DMS114 treated with DMSO at 0.1 percent for 48 hours (cell line): ENCODE data around the gene ITGB2.

Experiments
- DNase-seq: peaks from one replicate; lab custom pipeline; 2025; ENCODE audit not compliant: unreplicated experiment; lab: John Stamatoyannopoulos, UW

ITGB2 gene

DNA sequence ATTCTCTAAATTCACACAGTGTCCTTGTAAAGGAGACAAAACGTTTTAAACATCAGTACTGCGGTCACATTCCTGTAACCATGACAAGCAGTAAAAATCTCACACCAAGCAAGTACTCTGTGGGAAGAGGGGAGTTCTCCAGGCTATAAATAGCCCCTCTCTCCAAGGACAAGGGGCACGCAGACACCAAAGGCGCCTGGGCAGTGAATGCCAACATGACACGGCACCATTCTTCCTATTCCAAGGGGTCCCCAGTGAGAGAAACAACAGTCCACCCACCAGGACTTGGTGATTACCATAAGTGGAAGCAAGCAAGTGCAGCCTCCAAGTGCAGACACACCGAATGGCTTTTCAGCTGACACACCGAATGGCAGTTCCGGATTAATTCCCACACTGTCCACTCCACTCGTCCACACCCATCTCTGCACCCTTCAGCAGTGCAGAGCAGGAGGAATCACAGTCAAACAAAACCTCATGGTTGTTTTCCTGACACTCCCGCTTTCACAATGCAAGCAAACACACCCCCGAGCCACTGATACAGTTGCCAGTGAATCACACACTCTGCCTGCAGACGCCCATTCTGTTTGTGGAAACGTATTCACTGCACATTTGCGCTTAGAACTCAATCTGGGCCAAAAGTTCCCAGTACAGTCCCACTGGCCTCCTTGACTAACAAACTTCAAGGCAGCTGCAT, 49.0 kb downstream of the ITGB2 start:
- DNase-seq = no peak

DNA sequence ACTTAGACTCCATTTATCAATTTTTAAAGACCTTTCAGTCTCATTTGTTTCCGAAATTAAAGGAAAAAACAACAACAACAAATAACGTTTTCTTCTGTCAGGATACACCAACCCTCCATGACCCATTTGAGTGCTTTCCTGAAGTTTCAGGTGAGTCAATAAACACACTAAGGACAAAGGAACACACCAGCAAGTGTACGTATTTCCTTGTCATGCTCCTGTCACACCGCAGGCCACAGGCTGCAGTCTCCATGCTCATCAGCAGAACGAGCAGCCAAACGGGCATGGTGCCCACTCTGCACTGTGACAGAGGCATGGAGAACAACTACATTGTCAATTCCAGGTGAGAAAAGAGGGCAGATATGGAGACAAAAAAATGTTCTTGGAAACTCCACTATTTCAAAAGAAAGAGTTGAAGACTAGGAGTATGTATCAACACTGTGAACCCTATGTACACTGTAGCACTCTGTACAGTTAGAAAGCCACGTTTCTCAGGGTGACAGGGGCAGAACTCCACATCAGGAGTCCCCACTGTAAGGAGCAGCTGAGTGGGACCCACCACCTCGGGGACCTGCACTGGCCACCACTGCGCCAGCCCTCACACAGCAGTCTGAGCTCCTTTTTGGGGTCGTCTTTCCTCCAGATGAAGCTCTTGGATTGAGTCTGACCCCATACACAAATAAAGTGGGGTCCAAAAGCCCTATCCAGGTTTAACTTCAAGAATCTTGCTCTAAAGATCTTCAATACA, 49.8 kb downstream of the ITGB2 start:
- no peak for DNase-seq

DNA sequence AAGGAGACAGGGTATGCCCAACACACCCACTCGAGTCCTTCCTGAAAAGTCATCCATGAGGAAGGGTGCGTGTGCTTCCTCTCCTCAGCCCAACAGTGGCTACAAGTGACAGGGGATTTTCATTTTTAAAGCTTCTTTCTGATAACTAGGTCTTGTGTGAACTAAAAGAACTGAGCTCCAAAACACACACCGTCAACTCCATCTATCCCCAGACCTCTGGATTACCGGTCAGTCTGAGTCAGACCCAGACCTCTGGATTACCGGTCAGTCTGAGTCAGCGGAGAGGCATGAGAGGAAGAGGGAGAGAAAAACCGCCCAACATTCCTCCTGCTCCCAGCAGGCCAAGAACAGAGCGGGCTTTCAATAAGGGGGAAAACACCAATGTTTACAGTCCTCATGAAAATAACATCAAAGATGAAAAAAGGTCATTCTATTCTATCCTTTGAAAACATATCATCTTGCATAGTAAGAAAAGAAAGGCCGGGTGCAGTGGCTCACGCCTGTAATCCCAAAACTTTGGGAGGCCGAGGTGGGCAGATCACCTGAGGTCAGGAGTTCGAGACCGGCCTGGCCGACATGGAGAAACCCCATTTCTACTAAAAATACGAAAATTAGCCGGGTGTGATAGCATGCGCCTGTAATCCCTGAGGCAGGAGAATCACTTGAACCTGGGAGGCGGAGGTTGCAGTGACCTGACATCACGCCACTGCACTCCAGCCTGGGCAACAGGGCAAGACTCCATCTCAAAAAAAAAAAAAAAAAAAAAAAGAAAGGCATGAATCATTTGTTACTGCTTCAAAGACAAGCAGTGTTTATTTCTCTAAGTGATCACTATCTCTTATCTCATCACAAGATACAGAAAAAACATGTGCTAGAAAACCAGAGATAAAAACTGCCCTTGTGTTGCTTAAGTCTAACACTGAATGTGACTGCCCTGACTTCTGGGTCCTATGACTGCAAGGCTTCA, 50.6 kb downstream of the ITGB2 start:
- no peak for DNase-seq

DNA sequence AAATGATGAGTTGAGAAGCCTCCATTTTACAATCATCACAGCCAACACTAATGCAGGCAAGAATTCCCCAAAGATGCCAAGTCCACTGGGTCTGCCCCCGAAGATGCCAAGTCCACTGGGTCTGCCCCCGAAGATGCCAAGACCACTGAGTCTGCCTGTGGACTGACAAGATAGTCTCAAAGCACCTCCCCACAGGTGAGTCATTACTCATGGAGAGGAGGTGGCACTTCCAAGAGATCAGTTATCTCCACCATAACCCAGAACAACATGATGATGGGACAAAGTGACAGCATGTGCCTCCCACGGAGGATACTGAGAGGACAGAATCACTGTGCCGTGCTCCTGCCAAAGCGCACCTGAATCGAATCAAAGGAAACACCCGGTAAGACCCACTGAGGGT, 52.0 kb downstream of the ITGB2 start:
- DNase-seq = no peak

DNA sequence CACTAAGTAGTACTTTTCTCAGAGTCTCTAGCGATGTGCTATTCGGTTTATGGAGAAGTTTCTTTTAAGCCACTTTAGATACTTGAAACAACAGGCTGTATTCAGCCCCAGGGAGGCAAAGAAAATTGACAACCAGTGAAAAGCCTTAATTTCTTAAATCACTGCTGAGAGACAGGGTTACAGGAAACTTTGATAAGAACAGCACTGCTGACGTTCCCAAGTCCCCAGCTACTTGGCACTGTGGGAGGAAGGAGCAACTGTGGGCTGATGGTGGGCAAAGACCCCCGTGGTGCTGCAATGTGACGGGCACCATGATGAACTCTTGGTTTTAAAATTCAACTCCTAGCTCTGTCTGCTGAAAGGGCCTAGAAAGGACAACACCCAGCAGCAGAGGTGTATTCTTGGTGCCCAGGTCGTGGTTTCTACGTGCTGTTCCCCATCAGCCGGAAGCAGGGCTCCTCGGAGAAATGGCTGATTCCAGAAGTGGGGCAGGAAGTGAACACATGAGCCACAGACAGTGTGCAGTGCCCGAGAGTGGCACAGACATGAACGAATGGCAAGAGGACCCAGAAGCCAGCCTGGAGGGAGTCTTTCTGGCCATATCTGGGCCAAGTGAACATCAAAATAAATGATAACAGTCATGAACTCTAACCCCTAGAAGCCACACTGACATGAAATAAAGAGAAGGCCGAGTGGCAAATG, 52.5 kb downstream of the ITGB2 start:
- DNase-seq = no peak

DNA sequence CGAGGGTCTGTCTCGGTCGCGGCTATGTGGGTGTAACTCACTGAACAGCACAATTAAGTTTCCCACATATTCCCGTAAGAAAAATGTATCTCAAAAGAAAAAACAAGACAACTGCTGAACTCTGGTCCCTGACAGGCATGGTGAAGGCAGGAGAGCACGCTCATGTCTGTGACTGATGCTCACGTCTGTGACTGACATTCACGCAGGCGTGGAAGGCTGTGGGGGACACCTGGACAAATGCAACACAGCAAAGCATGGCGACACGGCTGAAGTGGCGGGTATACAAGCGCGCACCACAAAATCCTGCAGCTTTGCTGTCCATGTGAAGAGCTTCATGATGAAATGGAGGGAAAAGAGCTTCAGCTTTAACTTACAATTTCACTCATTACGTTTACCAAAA, 53.2 kb downstream of the ITGB2 start:
- DNase-seq = no peak

DNA sequence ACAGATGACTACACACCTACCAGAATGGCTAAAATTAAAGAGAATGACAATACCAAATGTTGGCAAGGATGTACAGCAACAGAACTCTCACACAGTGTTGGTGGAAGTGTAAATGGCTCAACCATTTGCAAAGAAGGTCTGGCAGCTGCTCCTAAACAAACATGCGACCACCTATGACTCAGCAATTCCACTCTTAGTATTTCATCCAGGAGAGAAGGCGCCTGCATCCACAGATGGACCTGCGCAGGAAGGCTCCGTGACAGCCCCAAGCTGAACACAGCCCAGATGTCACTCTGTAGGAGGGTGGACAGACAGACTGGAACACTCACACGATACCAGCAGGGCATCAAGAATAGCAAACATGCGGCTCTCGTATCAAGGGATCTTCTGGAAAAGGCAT, 53.9 kb downstream of the ITGB2 start:
- no peak for DNase-seq

DNA sequence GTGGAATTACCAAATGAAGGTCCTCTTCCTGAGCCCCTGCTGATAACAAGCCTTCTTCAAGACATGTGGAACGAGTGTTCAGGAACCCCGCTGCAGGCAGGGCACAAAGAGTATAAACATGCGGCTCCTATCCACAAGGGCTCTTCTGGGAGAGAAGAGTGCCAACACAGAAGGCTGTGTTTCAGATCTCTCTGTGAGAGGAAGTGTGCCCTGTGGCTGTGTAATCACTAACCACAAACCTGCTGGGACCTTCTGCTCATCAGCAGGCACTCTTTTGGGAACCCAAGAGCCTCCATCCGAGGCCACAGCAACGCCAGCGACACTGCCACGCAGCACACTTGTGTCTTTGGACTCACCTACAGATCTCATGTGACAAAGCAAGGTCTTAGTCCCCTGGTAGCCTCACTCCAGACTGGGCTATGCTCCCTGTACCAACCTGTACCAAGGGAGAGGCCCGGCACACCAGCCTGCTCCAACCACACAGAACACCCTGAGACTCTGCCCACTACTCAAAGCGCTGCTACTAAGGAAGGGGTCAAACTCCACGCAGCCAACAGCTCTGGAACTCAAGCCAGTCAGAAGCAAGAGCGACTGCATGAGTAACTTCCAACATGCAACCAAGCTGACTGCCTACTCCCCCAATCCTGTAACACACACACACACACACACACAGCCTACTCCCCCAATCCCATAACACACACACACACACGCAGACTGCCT, 55.0 kb downstream of the ITGB2 start:
- DNase-seq = no peak

DNA sequence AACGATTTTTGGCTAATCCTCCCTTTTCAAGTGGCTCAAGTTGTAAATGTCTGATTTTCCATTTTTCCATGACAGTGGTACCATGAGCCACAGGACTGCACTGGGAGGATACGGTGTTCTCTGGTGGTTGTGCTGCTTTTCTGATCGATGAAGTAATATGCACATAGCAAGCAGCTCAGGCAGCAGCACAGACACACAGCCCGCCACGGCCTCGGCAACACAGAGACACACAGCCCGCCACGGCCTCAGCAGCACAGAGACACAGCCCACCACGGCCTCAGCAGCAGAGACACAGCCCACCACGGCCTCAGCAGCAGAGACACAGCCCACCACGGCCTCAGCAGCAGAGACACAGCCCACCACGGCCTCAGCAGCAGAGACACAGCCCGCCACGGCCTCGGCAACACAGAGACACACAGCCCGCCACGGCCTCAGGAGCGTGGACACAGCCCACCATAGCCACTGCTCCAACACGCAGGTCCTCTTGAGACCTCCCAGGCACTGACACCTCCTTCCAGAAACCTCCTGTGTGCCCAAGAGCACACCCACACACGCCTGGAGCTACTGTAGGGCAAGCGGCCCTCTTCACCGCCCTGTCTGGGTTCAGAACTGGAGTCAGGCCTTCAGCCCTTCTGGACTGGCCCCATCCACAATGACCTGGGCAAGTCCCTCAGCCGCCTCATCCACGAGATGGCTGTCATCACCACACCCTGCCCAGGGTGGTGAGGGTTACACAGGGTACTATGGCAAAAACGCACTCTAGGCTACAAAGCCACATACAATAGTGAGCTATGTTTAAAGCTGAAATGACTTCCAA, 57.6 kb downstream of the ITGB2 start:
- no peak for DNase-seq

DNA sequence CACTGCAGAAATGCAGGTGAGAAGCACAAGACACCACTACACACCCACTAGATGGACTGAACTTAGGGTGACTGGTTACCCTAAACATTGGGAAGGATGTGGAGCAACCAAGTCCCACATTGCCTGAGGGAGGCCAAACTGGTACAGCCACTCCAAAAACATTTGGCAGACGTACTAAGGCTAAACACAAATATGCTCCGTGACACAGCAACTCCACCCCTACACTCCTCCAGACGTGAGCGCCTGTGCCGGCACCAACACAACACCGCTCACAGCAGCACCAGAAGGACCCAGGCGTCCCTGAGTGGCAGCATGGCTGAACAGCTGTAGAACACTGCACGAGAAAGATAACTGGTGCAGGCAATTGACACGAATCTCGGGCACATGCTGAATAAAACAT, 61.9 kb downstream of the ITGB2 start:
- no peak for DNase-seq

DNA sequence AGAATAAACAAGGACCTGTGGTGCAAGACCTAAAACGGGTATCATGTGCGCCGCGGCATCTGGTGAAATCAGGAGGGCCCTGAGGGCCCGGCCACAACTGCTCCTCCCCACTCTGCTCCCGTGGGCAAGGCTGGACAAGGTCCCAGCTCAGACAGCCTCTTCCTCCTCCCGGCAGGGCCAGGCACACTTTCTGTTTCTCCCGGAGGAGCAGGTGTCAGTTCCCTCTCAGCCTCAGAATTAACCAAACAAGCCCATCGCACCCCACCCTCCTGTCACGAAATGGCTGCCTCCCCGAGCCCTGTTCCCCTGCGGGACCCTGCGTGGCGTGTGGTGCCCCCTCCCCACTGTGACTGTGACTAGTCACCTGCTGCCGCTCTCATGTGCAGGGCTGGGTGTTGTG, 62.4 kb downstream of the ITGB2 start:
- DNase-seq = no peak

DNA sequence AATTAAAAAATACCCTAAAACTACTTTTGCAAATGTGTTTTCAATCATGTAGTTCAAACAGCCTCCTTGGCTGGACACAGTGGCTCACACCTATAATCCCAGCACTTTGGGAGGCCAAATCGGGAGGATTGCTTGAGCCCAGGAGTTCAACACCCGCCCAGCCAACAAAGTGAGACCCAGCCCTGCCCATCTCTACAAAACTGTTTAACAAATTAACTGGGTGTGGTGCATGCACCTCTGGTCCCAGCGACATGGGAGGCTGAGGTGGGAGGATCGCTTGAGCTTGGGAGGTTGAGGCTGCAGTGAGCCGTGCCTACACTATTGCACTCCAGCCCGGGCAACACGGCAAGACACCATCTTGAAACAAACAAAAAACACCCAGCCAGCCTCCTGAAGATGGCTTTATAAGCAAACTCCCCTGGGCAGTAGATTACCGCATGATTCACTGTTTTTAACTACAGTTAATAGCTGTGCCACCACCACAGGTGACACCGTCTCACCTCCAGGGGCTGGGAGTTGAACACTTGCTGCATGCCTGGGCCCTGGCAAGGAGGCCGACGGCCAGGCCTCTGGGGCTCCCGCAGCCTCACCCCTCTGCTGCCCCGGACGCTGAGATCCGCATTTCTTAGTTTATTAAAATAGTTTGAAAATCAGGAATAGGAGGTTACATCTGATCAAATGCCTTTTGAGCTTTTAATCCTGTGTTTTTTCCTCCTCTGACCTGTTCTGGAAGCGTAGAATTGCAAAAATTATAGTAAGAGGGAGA, 63.4 kb downstream of the ITGB2 start:
- DNase-seq = no peak

DNA sequence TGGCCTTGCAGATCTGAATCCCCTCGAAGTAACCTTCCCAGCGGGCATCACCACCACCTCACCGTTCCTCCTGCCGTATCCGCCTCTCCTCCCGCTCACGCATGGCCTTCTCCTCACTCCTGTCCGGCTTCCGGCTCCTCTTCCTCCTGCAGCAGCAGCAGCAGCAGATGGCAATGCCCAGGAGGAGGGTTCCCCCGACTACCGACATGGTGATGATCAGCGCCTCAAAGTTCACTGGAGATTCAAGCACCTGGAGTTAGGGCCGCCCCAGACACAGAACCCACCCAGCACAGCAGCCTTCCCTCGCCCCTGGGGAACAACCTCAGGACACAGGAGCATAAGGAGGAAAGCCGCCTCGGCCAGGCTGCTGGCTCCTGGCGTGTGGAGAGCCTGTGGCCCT, 64.6 kb downstream of the ITGB2 start:
- DNase-seq = no peak

DNA sequence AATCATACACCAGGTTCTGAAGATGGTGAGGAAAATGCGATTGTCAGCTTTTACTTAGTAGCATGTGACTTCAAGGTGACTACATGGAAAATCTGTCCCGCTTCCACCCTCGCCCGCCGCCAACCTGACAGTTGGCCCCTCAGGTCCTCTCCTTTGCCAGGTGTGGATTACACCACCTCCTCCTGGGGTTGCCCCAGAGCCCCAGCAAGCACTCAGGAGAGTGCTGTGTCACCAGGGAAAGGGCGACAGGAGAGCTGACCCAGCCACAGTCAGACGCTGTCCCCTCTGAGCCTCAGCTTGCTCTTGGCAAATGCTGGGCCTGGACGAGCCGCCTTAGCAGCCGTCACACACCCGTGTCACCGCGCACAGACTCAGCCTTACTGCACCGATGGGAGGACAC, 65.1 kb downstream of the ITGB2 start:
- DNase-seq = no peak

DNA sequence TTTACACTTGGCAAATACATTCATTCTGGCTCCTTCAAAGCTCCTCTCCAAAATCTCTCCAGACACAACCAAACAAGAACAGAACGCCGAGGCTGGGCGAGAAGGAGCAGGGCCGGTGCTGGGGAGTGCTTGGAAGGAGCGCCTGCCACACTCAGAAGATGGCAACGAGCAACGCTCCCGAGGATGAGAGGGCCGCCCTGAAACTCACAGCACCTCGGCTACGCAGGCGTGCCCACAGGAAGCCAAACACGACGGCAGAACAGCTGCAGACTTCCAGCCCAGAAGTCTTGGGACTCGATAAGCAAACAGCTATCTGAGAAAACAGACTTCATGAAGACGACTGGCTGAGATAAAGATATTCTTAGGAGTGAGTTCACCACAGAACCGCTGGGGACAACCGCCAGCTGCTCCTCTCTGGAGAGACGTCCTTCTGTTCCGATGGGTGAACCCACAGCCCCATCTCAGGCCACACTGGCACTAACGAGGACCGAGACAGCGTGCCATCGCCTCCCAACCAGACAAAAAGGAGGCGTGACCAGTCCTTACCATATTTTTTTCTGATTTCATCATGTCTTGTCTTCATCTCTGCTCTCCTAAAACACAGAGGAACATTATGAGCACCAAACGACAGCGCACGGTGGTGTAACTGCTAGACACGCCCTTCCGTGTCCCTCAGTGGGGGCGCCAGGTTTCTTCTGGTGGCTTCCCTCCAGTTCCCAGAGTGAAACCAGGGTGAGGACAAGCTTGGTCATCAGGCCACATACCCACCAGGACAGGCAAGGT, 65.8 kb downstream of the ITGB2 start:
- DNase-seq = no peak

DNA sequence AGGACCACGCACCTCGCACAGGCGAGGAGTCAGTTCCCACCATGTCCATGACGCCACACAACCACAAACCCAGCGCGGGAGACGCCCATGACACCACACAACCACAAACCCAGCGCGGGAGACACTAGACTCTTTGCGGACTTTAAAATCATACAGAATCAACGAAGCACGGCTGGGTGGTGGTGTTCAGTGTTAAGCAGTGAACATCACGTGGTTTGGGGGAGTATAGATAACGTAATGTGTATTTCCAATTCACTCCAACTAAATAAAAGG, 66.4 kb downstream of the ITGB2 start:
- DNase-seq = no peak

DNA sequence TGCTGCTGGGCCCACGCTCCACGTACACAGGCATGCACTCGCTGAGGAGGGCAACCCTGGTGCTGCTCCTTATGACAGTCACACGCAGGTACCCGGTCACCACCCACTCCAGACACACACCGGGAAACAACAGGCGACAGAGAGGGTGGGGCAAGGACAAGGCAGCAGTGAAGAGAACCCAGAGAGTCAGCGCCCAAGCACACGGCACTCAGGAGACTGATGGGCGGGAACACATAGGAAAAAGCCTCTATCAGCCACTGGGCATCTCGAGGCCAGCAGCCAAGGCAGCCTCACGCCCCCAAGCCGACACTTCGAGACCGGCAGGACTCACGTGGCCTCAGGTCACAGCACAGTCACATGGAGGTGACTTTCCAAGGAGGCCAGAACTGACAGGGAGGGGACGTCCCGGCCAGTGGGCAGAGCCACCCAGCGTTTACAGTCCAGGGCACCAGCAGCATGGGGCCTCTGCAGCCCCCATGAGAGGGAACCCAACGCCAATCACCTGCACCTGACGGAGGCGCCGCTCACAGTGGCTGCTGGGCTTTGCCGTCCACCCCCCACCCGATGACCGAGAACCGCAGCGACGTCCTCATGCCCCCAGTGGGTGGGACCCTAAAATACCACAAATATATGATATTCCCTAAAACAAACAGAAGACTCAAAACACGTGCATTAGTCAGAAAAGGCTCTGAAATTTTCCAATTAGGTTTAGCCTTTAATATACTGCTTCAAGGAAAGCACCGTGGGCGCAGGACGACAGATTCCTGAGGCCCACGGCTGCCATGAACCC, 66.9 kb downstream of the ITGB2 start:
- DNase-seq = no peak
